C4-2B (cell line): Measurements from ENCODE around the gene SMTNL2.

ENCODE experiments used
- CTCF ChIP-seq: fragments of 450-650 bp; conservative IDR thresholded peaks from 2 replicates; pipeline ENCODE4 v1.5.1; 2017; ENCODE audit warnings: mild to moderate bottlenecking
- ZFX ChIP-seq: fragments of 450-650 bp; IDR thresholded peaks from 2 replicates; pipeline ENCODE4 v1.6.1; 2017

GRCh38 chr17:4652997-4653396, 68.7 kb downstream of the SMTNL2 start:
- TF ChIP-seq CTCF = no peak
- TF ChIP-seq ZFX = no peak
